ENCODE data around the gene KCNK4. TPM values are rescaled to one million over a fixed set of nuclear protein-coding genes. Genes with fewer than 3 reads are reported as not detected.

The KCNK4 gene
- total RNA-seq, 1 donor from 2014 or later = not detected

GRCh38 chr11:64251016-64251752 is 39.9 kb upstream of the KCNK4 start, which contains the start of gene PLCB3:
Gene PLCB3 (plus strand): TSS chr11:64251530. CDS start chr11:64251650, 120 bp downstream.
- TF ChIP-seq CTCF (IDR thresholded peaks at IDR 0.05; ENCODE audit: borderline replicate concordance) = peak; percentile 85
- H3K27ac ChIP-seq (replicated peaks) = peak within 1 kb of the TSS; percentile 84
- no peaks in the 10 kb centered on the region for H3K9me3 ChIP-seq (replicated peaks)
- H3K4me3 ChIP-seq = peak within 1 kb of the TSS; percentile 88
- H3K36me3 ChIP-seq = peaks cover 19% of the 10 kb centered on the region
- H3K27me3 ChIP-seq (ENCODE audit: low read depth) = no peaks in the 10 kb centered on the region
- intact Hi-C loops (cut with micrococcal nuclease) = no loop called here
- DNase-seq = peak; percentile 52
- peaks cover 49% of the 10 kb centered on the region for H3K4me1 ChIP-seq

GRCh38 chr11:64251753-64252002 is 39.4 kb upstream of the KCNK4 start:
- Histone ChIP-seq H3K36me3 (peaks cover 24% of the 10 kb centered on the region), H3K4me1 (peaks cover 48% of the 10 kb centered on the region), H3K27ac (replicated peaks) (peak overlapping the region; percentile 84), H3K4me3 (peak overlapping the region; percentile 88), H3K27me3 (ENCODE audit: low read depth) (no peaks in the 10 kb centered on the region), H3K9me3 (replicated peaks) (no peaks in the 10 kb centered on the region)
- intact Hi-C loops (cut with micrococcal nuclease) = no loop called here
- no peak for DNase-seq
- TF ChIP-seq CTCF (IDR thresholded peaks at IDR 0.05; ENCODE audit: borderline replicate concordance) = no peak

GRCh38 chr11:64252003-64252872 is 38.9 kb upstream of the KCNK4 start:
- H3K27ac ChIP-seq (replicated peaks) = peak overlapping the region; percentile 84
- H3K9me3 ChIP-seq (replicated peaks) = no peaks in the 10 kb centered on the region
- intact Hi-C loops (cut with micrococcal nuclease) = no loop called here
- H3K4me1 ChIP-seq = peaks cover 43% of the 10 kb centered on the region
- peak; percentile 53 for DNase-seq
- peaks cover 29% of the 10 kb centered on the region for H3K36me3 ChIP-seq
- H3K4me3 ChIP-seq = peak overlapping the region; percentile 88
- no peak for TF ChIP-seq CTCF (IDR thresholded peaks at IDR 0.05; ENCODE audit: borderline replicate concordance)
- H3K27me3 ChIP-seq (ENCODE audit: low read depth) = no peaks in the 10 kb centered on the region

- no peaks in the 10 kb centered on the region for H3K9me3 ChIP-seq (replicated peaks)
- TF ChIP-seq CTCF (IDR thresholded peaks at IDR 0.05; ENCODE audit: borderline replicate concordance) = no peak
- peaks cover 36% of the 10 kb centered on the region for H3K4me1 ChIP-seq
- no peak for DNase-seq
- intact Hi-C loops (cut with micrococcal nuclease) = no loop called here
- peaks cover 36% of the 10 kb centered on the region for H3K36me3 ChIP-seq
- no peaks in the 10 kb centered on the region for H3K27me3 ChIP-seq (ENCODE audit: low read depth)
- peak overlapping the region; percentile 84 for H3K27ac ChIP-seq (replicated peaks)
- H3K4me3 ChIP-seq = peak overlapping the region; percentile 88
These were observed 38.1 kb upstream of the KCNK4 start for GRCh38 chr11:64253043-64253442.

- Histone ChIP-seq H3K4me1 (peaks cover 36% of the 10 kb centered on the region), H3K27me3 (ENCODE audit: low read depth) (no peaks in the 10 kb centered on the region), H3K27ac (replicated peaks) (peak overlapping the region; percentile 16), H3K9me3 (replicated peaks) (no peaks in the 10 kb centered on the region), H3K36me3 (peaks cover 40% of the 10 kb centered on the region), H3K4me3 (no peak overlapping the region)
- TF ChIP-seq CTCF (IDR thresholded peaks at IDR 0.05; ENCODE audit: borderline replicate concordance) = no peak
- no peak for DNase-seq
- intact Hi-C loops (cut with micrococcal nuclease) = no loop called here
These were observed 37.6 kb upstream of the KCNK4 start for GRCh38 chr11:64253481-64253880.

All from left ventricle myocardium inferior (tissue), 1 donor.